ENCODE data around the gene SLIT3. TPM values are rescaled to one million over a fixed set of nuclear protein-coding genes. Genes with fewer than 3 reads are reported as not detected.

Gene SLIT3
- total RNA-seq, 2 experiments from 2014 or later, result 5.4 to 7.3 TPM

DNA sequence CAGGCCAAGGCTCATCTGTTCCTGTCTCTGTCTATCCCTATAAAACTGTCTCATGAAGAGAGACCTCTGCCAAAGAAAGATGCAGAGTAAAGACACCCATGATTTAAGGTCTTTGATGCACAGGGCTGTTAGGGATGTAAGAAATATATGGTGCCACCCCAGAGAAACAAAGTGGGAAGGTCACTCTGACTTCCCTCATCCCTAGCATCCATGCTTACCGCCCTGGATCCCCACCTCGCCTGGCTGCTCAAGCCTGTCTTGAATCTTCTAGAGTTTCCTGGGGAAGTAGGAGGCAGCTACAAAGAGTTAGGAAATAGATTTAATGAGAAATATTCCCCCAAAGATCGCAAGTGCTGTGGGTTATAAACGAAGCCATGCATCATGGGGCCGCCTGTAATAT lies 349.2 kb downstream of the SLIT3 start:
- DNase-seq (no peak), ATAC-seq (no peak)
- no peaks in the 10 kb centered on the region for H3K27me3 Mint-ChIP-seq
- no peak overlapping the region for H3K4me3 Mint-ChIP-seq
- no peaks in the 10 kb centered on the region for H3K9me3 Mint-ChIP-seq (ENCODE audit: low read depth)
- ChIA-PET CTCF (interaction anchor here (1.0 kb wide), 1 partner anchor 9 kb away, joined by 3 read pairs; no protein-coding TSS in a partner anchor), POLR2A (no interaction called here)
- no peak overlapping the region for H3K27ac Mint-ChIP-seq
- no peaks in the 10 kb centered on the region for H3K36me3 Mint-ChIP-seq (ENCODE audit: low read depth)
- intact Hi-C loops (cut with DNase I, micrococcal nuclease), result no loop called here
- peaks cover 8% of the 10 kb centered on the region for H3K4me1 Mint-ChIP-seq

DNA sequence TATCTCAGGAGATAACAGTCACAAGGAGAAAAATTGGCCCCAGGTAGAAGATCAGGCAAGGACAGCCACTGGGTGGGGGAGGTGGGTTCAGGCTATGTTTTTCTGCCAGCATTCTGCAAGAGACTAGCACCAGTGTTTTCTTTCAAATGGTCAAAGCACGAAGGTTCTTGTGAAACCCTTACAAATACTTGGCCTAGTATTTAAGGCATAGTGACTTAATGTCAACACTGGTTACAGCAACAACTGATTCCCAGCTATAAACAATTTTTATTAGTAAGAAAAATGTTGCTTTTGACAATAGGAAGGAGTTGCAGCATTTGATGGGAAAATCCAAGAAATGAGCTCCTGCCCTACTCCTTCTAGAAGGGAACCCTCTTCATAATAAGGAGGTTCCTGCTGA lies 349.6 kb downstream of the SLIT3 start:
- Mint-ChIP-seq H3K4me3 (no peak overlapping the region), H3K4me1 (peaks cover 8% of the 10 kb centered on the region), H3K9me3 (ENCODE audit: low read depth) (no peaks in the 10 kb centered on the region), H3K27ac (no peak overlapping the region), H3K36me3 (ENCODE audit: low read depth) (no peaks in the 10 kb centered on the region), H3K27me3 (no peaks in the 10 kb centered on the region)
- DNase-seq, result no peak
- intact Hi-C loops (cut with DNase I, micrococcal nuclease), result no loop called here
- CTCF ChIA-PET, result interaction anchor here (1.0 kb wide), 1 partner anchor 8 kb away, joined by 3 read pairs; no protein-coding TSS in a partner anchor
- POLR2A ChIA-PET, result no interaction called here
- ATAC-seq, result no peak

DNA sequence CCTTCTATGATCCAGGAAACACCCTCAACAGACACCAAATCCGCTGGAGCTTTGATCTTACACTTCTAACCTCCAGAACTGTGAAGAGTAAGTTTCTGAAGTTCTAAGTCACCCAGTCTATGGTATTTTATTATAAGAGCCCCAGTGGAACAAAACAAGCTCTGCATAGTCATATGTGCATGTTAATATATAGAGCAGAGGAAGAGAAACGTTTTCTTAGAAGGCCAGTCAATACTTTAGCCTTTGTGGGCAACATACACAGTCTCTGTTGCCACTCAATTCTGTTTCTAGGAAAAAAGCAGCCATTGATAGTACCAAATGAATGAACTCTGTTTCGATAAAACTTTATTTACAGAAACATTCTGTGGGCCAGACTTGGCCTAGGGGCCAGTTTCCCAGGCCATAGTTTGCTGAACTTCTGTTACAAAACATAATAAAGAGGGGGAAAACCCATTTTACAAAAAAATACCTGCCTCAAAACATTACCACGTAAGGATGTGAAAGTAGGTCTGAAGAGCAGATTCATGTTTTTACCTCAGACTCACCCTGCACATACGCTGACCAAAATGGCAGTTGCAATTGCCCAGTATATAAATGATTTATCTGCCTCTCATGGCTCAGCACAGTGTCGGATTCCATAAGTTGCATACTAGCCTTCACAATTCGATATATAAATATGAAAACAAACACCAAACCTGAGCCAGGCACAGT lies 350.5 kb downstream of the SLIT3 start:
- ChIA-PET POLR2A (no interaction called here), CTCF (interaction anchor here (0.6 to 1.0 kb wide), 2 partner anchors 66 to 237 kb away, joined by 3 read pairs; no protein-coding TSS in a partner anchor)
- H3K4me3 Mint-ChIP-seq, result no peak overlapping the region
- H3K36me3 Mint-ChIP-seq (ENCODE audit: low read depth), result no peaks in the 10 kb centered on the region
- ATAC-seq (peak; percentile 79), DNase-seq (no peak)
- intact Hi-C loops (cut with DNase I, micrococcal nuclease), result loop anchor here in 1 of 2 experiments (1.0 kb wide), 2 partner anchors 113 to 270 kb away; no protein-coding TSS in a partner anchor
- no peaks in the 10 kb centered on the region for H3K9me3 Mint-ChIP-seq (ENCODE audit: low read depth)
- peaks cover 8% of the 10 kb centered on the region for H3K4me1 Mint-ChIP-seq
- no peak overlapping the region for H3K27ac Mint-ChIP-seq
- H3K27me3 Mint-ChIP-seq, result no peaks in the 10 kb centered on the region

DNA sequence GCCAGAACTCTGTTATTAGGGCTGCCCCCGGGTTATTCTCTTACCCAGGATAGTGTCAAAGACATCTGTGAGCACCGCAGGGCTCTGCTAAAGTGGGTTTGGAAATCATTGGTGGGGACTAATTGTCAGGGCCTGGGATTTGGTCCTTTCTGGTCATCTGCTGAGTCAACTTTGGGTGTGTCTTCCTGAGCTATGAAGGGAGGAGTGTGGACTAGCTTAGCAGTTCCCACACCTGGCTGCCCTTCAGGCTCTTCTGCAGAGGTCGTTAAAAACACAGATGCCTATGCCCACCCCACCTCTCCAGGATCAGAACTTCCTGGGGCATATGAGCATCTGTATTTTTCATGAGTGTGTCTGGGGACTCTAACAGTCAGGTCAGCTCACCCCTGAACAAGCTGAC lies 352.2 kb downstream of the SLIT3 start:
- Mint-ChIP-seq H3K9me3 (ENCODE audit: low read depth) (no peaks in the 10 kb centered on the region), H3K4me3 (no peak overlapping the region), H3K36me3 (ENCODE audit: low read depth) (no peaks in the 10 kb centered on the region), H3K27ac (no peak overlapping the region), H3K27me3 (no peaks in the 10 kb centered on the region), H3K4me1 (peaks cover 8% of the 10 kb centered on the region)
- POLR2A ChIA-PET, result interaction anchor here (0.6 kb wide), 1 partner anchor 103 kb away, joined by 3 read pairs; no protein-coding TSS in a partner anchor
- DNase-seq, result no peak
- intact Hi-C loops (cut with DNase I, micrococcal nuclease), result loop anchor here in 1 of 2 experiments (5.0 kb wide), 1 partner anchor 461 kb away; the partner anchor contains the start of gene RARS1
- CTCF ChIA-PET, result interaction anchor here (0.6 to 1.5 kb wide), 4 partner anchors 38 to 854 kb away, joined by 3 to 4 read pairs (median 4); no protein-coding TSS in a partner anchor
- ATAC-seq, result no peak

DNA sequence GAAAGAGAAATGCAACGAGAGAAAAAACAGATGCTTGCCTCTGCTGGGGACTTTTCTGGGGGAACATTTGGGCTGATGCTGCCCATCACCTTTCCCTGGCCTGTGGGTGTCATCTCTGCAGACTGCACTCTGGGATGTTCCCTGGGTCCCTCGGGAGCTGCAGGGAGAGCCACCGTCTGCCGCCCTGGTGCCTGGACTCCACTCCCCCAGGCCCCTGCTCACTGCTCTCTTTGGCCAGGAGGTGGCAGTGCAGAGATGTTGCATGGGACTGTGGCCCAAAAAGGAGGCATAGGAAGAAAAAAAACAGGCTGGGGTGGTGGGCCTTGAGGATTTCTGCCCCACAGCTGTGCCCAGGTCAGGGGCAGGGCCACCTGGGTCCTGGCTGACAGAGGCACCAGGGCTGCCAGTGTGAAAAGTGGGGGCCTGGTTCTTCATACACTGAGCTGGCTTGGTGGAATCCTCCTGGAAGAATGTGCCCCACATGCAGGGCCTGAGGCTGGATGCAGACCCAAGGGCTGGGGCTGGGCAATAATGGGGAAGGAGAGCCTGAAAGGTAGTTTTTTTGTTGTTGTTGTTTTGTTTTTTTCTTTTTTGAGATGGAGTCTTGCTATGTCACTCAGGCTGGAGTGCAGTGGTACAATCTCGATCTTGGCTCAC lies 353.6 kb downstream of the SLIT3 start:
- Mint-ChIP-seq H3K36me3 (ENCODE audit: low read depth) (no peaks in the 10 kb centered on the region), H3K4me1 (peaks cover 8% of the 10 kb centered on the region), H3K27me3 (no peaks in the 10 kb centered on the region), H3K27ac (no peak overlapping the region), H3K4me3 (no peak overlapping the region), H3K9me3 (ENCODE audit: low read depth) (no peaks in the 10 kb centered on the region)
- peak; percentile 58 for ATAC-seq
- CTCF ChIA-PET, result interaction anchor here (0.6 to 0.8 kb wide), 3 partner anchors 18 to 607 kb away, joined by 3 read pairs; no protein-coding TSS in a partner anchor
- POLR2A ChIA-PET, result no interaction called here
- intact Hi-C loops (cut with DNase I, micrococcal nuclease), result loop anchor here in 1 of 2 experiments (1.0 to 5.0 kb wide), 2 partner anchors 460 to 634 kb away; partner anchors contain the start of gene RARS1
- DNase-seq, result peak; percentile 73

DNA sequence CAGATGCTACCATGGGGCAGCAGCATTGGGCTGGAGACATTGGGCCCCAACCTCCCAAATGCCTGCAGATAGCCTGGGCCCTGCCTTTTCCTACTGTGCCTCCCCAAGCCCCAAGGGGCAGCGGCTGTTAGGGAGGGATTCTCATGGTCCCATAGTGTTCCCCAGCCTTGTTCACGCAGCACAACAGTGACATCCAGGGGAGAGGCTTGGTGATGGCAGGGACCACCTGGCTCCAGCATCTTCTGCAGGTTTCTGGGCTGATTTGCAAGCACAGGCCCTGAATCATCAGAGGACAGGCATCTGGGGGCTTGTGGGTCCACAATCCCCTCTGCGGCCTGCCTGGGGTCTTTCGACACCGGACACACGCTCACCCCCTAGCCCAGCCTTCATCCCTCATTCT lies 354.6 kb downstream of the SLIT3 start:
- peaks cover 8% of the 10 kb centered on the region for H3K4me1 Mint-ChIP-seq
- POLR2A ChIA-PET, result interaction anchor here (0.7 kb wide), 1 partner anchor 148 kb away, joined by 3 read pairs; no protein-coding TSS in a partner anchor
- CTCF ChIA-PET, result interaction anchor here (0.6 to 0.8 kb wide), 2 partner anchors 110 to 207 kb away, joined by 3 read pairs; no protein-coding TSS in a partner anchor

DNA sequence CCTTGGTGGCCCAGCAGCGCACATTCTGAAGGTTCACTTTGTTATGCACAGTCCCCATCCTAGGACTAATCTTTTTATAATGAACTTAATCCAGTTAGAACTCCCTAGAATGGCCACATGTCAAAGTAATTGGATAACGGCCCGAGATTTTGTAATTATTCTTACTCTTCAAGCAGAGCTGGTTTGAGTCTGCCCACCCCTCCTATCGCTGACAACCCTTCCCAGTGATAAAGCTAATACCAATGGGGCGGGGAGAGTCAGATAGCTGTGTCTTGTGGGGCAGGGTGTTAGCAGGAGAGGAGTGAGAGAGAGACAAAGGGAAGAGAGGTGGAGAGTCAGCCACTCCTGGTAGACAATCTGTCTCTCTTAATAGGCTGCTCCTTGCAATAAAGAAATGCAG lies 356.9 kb downstream of the SLIT3 start:
- no peak overlapping the region for H3K27ac Mint-ChIP-seq
- DNase-seq, result no peak
- ChIA-PET CTCF (interaction anchor here (0.9 to 1.6 kb wide), 4 partner anchors 11 to 238 kb away, joined by 3 to 6 read pairs (median 3); no protein-coding TSS in a partner anchor), POLR2A (no interaction called here)
- no peak overlapping the region for H3K4me3 Mint-ChIP-seq
- H3K27me3 Mint-ChIP-seq, result no peaks in the 10 kb centered on the region
- peaks cover 4% of the 10 kb centered on the region for H3K4me1 Mint-ChIP-seq
- no peak for ATAC-seq
- intact Hi-C loops (cut with DNase I, micrococcal nuclease), result loop anchor here in 1 of 2 experiments (5.0 kb wide), 1 partner anchor 107 kb away; no protein-coding TSS in a partner anchor
- H3K9me3 Mint-ChIP-seq (ENCODE audit: low read depth), result no peaks in the 10 kb centered on the region
- H3K36me3 Mint-ChIP-seq (ENCODE audit: low read depth), result no peaks in the 10 kb centered on the region

More for the DNA sequence above, 354.6 kb downstream of the SLIT3 start:
- Mint-ChIP-seq H3K9me3 (ENCODE audit: low read depth) (no peaks in the 10 kb centered on the region), H3K27me3 (no peaks in the 10 kb centered on the region), H3K36me3 (ENCODE audit: low read depth) (no peaks in the 10 kb centered on the region), H3K4me3 (no peak overlapping the region), H3K27ac (peak overlapping the region; percentile 15)
- intact Hi-C loops (cut with DNase I, micrococcal nuclease), result loop anchor here (1.0 to 5.0 kb wide), 5 partner anchors 198 to 459 kb away; partner anchors contain the start of gene RARS1 (in 1 of the 2)
- ATAC-seq (peak; percentile 14), DNase-seq (peak; percentile 45)

DNA sequence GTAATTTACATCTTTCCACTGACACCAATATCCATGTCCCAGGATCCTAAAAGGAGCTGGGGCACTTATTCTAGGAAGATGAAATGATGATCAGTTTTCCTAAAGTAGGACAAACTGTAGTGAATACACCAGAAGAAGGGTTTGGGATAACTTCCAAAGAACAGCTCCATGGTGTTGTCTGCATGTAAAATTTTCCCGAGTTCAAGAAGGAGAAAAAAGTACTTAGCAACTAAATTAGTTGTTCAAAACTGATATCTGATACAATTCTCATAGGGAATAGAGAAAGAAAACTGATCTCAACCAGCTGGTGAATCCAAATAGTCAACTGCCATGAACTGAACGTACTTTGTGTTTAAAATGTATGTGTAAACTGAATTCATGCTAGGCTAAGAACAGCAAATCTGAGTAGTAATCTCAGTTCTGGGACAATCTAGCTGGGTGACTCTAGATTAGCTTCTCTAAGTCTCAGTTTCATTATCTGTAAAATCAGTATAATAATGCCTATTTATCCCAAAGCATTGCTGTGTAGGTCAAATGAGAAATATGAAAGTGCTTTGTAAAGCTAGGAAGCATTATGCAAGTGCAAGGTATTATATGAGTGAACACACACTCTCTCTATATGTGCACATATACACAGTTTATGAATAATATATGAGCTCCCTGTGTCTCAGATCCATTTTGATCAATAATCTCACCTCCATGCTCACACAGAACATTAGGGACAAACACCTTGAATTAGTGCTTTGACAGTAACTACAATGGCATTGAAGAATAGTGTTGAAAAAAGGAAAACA lies 357.7 kb downstream of the SLIT3 start:
- POLR2A ChIA-PET, result no interaction called here
- intact Hi-C loops (cut with DNase I, micrococcal nuclease), result loop anchor here in 1 of 2 experiments (5.0 kb wide), 1 partner anchor 106 kb away; no protein-coding TSS in a partner anchor
- Mint-ChIP-seq H3K36me3 (ENCODE audit: low read depth) (no peaks in the 10 kb centered on the region), H3K9me3 (ENCODE audit: low read depth) (no peaks in the 10 kb centered on the region), H3K27ac (no peak overlapping the region), H3K27me3 (no peaks in the 10 kb centered on the region), H3K4me3 (no peak overlapping the region), H3K4me1 (peaks cover 4% of the 10 kb centered on the region)
- DNase-seq (no peak), ATAC-seq (peak; percentile 52)
- CTCF ChIA-PET, result interaction anchor here (0.6 to 1.2 kb wide), 3 partner anchors 8 to 44 kb away, joined by 3 read pairs; no protein-coding TSS in a partner anchor

DNA sequence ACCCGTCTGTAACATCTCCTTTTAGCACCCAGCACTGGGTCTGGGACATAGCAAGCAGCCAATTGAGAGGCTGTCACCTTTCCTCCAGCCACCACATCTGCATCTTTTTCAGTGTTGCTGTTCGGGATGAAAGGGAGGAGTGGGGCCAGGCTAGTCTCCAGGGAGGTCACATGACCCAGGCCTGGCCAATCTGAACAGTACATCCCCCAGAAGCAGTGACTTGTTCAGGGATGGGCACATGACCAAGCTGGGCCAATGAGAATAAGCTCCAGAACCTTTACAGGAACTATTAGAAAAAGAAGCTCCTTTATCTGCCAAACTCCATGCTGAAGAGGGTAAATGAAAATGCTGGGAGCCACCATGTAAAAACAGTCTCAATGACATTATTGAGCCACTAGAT lies 359.0 kb downstream of the SLIT3 start:
- ATAC-seq, result no peak
- CTCF ChIA-PET, result interaction anchor here (0.7 to 0.9 kb wide), 2 partner anchors 9 to 262 kb away, joined by 3 to 4 read pairs; no protein-coding TSS in a partner anchor

DNA sequence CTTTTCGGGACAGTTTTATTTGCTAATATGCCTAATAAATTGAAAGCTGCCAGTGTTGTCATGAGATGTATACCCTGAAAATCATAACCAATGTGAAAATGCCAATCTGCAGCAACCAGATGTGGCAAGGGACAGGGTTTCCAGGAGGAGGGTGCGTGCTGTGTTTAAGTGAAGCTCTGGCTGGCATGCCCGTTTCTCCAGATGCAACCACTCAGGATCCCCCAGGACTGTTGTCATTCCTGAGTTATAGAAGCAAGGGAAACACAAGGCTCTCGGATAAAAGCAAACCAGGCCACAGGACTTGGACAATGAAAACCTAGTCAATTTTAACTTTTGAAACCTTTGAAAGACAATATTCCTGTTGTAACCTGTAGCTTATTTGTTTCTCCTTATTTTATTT lies 360.2 kb downstream of the SLIT3 start:
- DNase-seq (no peak), ATAC-seq (no peak)
- CTCF ChIA-PET, result interaction anchor here (0.6 to 0.9 kb wide), 3 partner anchors 14 to 810 kb away, joined by 3 to 4 read pairs (median 3); no protein-coding TSS in a partner anchor
- Mint-ChIP-seq H3K27ac (no peak overlapping the region), H3K4me3 (no peak overlapping the region), H3K9me3 (ENCODE audit: low read depth) (no peaks in the 10 kb centered on the region), H3K4me1 (no peaks in the 10 kb centered on the region), H3K36me3 (ENCODE audit: low read depth) (no peaks in the 10 kb centered on the region), H3K27me3 (no peaks in the 10 kb centered on the region)
- intact Hi-C loops (cut with DNase I, micrococcal nuclease), result loop anchor here in 1 of 2 experiments (5.0 kb wide), 1 partner anchor 103 kb away; no protein-coding TSS in a partner anchor
- POLR2A ChIA-PET, result no interaction called here

More for the DNA sequence above, 359.0 kb downstream of the SLIT3 start:
- intact Hi-C loops (cut with DNase I, micrococcal nuclease), result loop anchor here in 1 of 2 experiments (5.0 kb wide), 1 partner anchor 105 kb away; no protein-coding TSS in a partner anchor
- no peak for DNase-seq
- Mint-ChIP-seq H3K4me1 (peaks cover under 1% of the 10 kb centered on the region), H3K27ac (no peak overlapping the region), H3K4me3 (no peak overlapping the region), H3K36me3 (ENCODE audit: low read depth) (no peaks in the 10 kb centered on the region), H3K9me3 (ENCODE audit: low read depth) (no peaks in the 10 kb centered on the region), H3K27me3 (no peaks in the 10 kb centered on the region)
- POLR2A ChIA-PET, result interaction anchor here (0.5 kb wide), 1 partner anchor 92 kb away, joined by 3 read pairs; no protein-coding TSS in a partner anchor

Measured in activated CD4-positive, alpha-beta T cell treated with anti-CD3 and anti-CD28 coated beads for 36 hours (primary cell).